Hindlimb muscle (tissue), 1 donor: ENCODE measurements around the gene LTBP1. TPM values are rescaled to one million over a fixed set of nuclear protein-coding genes. Genes with fewer than 3 reads are reported as not detected.
"Not testable (repeated sequence)": the region's sequence is repeated elsewhere in the genome, so short reads cannot be mapped to it uniquely, and the experiment has no call there.

Source experiments
- DNase-seq: peaks from one replicate; pipeline ENCODE4 v3.0.0-alpha.2; 2013
- polyA plus RNA-seq: library from polyadenylated mRNA; unstranded; fragments of 120-200 nt; gene quantifications from one replicate; pipeline ENCODE4 v1.2.1, GENCODE V29; 2013; ENCODE audit not compliant: insufficient read length

LTBP1 gene
- polyA plus RNA-seq, 1 donor, result 43.3 TPM

- no peak for DNase-seq
Observed at GRCh38 chr2:33437297-33437696, 490.5 kb downstream of the LTBP1 start.

- no peak for DNase-seq
Observed at GRCh38 chr2:33437815-33438214, 491.1 kb downstream of the LTBP1 start.

DNA sequence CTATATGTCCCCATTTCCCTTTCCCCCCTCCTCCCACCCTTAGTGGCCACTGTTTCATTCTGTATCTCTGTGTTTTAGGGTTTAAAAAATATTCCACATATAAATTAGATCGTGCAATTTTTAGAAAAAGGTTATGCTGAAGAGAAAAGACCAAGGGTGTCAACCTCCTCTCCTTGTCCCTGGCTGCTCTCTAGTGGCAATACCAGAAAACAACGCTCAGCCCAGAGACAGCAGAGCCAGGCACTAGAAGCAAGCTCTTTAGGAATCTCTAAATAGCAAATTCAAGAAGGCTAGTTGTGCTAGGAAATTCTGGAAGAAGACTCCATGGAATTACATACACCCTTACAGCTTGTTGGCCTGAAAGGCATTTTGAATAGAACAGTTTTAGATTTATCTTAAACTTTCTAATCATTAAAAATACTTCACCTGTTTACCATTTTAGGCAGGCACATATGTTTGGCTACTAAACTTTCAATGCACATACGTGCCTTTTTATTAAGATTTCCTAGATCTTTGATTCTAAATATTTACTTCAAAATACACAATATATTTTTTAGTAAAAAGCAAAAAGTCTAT, 494.6 kb downstream of the LTBP1 start:
- peak; percentile 52 for DNase-seq

DNA sequence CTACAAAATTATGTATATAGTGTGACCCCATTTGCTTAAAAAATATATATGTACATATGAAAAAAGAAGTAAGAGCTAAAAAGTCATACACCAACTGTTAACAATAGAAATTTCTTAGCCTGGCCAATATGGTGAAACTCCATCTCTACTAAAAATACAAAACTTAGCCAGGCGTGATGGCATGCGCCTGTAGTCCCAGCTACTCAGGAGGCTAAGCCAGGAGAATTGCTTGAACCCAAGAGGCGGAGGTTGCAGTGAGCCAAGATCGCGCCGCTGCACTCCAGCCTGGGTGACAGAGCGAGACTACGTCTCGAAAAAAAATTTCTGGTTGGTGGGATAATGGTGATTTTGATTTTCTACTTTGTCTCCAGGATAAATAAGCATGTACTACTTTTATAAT, 495.3 kb downstream of the LTBP1 start:
- DNase-seq, result not testable (repeated sequence)

GRCh38 chr2:33442528-33443079, 495.9 kb downstream of the LTBP1 start:
- DNase-seq, result peak; percentile 43

GRCh38 chr2:33443274-33443829, 496.6 kb downstream of the LTBP1 start:
- no peak for DNase-seq

- no peak for DNase-seq
Observed at GRCh38 chr2:33444967-33445366, 498.2 kb downstream of the LTBP1 start.

- DNase-seq, result no peak
Observed at GRCh38 chr2:33448220-33448899, 501.6 kb downstream of the LTBP1 start.
